Measurements from ENCODE around the gene PREB.
A peak's percentile ranks its signal among the peaks of the same experiment; 100 is the strongest.

Gene PREB

GRCh38 chr2:27152102-27152795, 17.8 kb upstream of the PREB start:
- no peak for DNase-seq

- DNase-seq = no peak
These were observed 16.3 kb upstream of the PREB start for GRCh38 chr2:27150639-27151230.

GRCh38 chr2:27149570-27150405, 15.4 kb upstream of the PREB start:
- no peak for DNase-seq

GRCh38 chr2:27148801-27149439, 14.5 kb upstream of the PREB start, which contains the start of gene TCF23:
Gene TCF23 (plus strand): TSS chr2:27149004. CDS start chr2:27149134, 130 bp downstream.
- no peak for DNase-seq

- no peak for DNase-seq
These were observed 13.5 kb upstream of the PREB start for GRCh38 chr2:27147935-27148334.

GRCh38 chr2:27145682-27146081, 11.2 kb upstream of the PREB start:
- peak; percentile 51 for DNase-seq

- no peak for DNase-seq
These were observed 8.8 kb upstream of the PREB start for GRCh38 chr2:27143285-27143684.

GRCh38 chr2:27139310-27139709, 4.9 kb upstream of the PREB start, which contains the start of gene PRR30:
Gene PRR30 (minus strand): TSS chr2:27139410. CDS start chr2:27138329, 1,081 bp downstream.
- DNase-seq = no peak

GRCh38 chr2:27138111-27138510, 3.7 kb upstream of the PREB start:
- no peak for DNase-seq

- DNase-seq = no peak
These were observed 3.0 kb upstream of the PREB start for GRCh38 chr2:27137322-27137935.

GRCh38 chr2:27136751-27137150, 2.3 kb upstream of the PREB start:
- DNase-seq = no peak

GRCh38 chr2:27135478-27135955, 1.1 kb upstream of the PREB start:
- no peak for DNase-seq

GRCh38 chr2:27134781-27135477, 493 bp upstream of the PREB start:
- DNase-seq = no peak

- DNase-seq = no peak
These were observed 1.1 kb downstream of the PREB start for GRCh38 chr2:27133195-27133875.

GRCh38 chr2:27131429-27131828, 3.0 kb downstream of the PREB start:
- no peak for DNase-seq

GRCh38 chr2:27130396-27130795, 4.0 kb downstream of the PREB start:
- no peak for DNase-seq

- DNase-seq = no peak
These were observed 5.5 kb downstream of the PREB start for GRCh38 chr2:27128668-27129571.

GRCh38 chr2:27127883-27128667, 6.4 kb downstream of the PREB start:
- DNase-seq = no peak

GRCh38 chr2:27126252-27126710, 8.2 kb downstream of the PREB start:
- no peak for DNase-seq

Data from NCI-H2171 treated with DMSO at 0.1 percent for 48 hours (cell line).